ENCODE measurements around the gene SNCAIP.

GRCh38 chr5:122445070-122445469 lies 133.0 kb downstream of the SNCAIP start:
- TF ChIP-seq EZH2 (IDR thresholded peaks at IDR 0.05; ENCODE audit: insufficient read depth, poor library complexity, severe bottlenecking) = no peak
- no peak for TF ChIP-seq EZH2phosphoT487 (IDR thresholded peaks at IDR 0.05; ENCODE audit: insufficient read depth, low read depth)

All from GM23248 (cell line).